Measurements from ENCODE around the gene FAM76B. TPM values are rescaled to one million over a fixed set of nuclear protein-coding genes. Genes with fewer than 3 reads are reported as not detected.
"Not testable (repeated sequence)": the region's sequence is repeated elsewhere in the genome, so short reads cannot be mapped to it uniquely, and the experiment has no call there.

Gene FAM76B
- total RNA-seq, 1 donor from 2014 or later: 19.5 TPM

DNA sequence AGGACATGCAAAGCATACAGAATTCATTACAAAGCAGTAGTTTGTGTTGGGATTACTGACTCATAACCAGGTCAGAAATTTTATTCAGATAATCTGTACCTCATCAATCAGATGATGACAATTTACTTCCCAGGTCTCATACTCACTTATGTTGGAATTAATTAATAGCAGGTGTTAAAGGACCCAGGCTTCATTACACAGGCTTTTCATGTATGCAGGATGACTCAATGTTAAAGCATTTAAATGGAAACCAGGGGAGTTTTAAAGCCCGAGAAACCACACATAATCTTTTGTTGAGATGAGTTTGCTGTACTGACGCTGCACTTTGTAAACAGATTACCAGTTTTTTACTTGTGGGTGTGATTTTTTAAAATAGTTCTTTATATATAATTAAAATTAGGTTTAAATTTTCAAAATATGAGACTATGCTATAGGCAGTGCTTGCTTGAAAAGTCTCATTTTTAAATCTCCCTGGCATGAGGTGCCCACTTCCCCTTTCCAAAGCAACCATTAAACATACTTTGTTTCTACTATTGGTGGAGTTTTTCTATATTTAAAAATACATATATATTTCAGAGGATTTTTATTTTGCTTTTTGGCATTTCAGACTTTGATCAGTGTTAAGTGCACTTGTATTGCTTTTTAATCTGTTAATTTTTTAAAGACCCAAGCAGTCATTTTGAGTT, 41.8 kb upstream of the FAM76B start:
- no peak overlapping the region for H3K4me3 Mint-ChIP-seq (ENCODE audit: unreplicated experiment)
- no peaks in the 10 kb centered on the region for H3K9me3 Mint-ChIP-seq (ENCODE audit: low read depth)
- no peaks in the 10 kb centered on the region for H3K27me3 Mint-ChIP-seq (ENCODE audit: low read depth)
- peaks cover 30% of the 10 kb centered on the region for H3K4me1 Mint-ChIP-seq (ENCODE audit: low read depth)
- no peak for TF ChIP-seq CTCF (IDR thresholded peaks at IDR 0.05)
- no peak for DNase-seq (ENCODE audit: low spot score)
- H3K36me3 Mint-ChIP-seq (ENCODE audit: low read depth): peaks cover 13% of the 10 kb centered on the region
- peak overlapping the region; percentile 52 for H3K27ac Mint-ChIP-seq (ENCODE audit: unreplicated experiment)

DNA sequence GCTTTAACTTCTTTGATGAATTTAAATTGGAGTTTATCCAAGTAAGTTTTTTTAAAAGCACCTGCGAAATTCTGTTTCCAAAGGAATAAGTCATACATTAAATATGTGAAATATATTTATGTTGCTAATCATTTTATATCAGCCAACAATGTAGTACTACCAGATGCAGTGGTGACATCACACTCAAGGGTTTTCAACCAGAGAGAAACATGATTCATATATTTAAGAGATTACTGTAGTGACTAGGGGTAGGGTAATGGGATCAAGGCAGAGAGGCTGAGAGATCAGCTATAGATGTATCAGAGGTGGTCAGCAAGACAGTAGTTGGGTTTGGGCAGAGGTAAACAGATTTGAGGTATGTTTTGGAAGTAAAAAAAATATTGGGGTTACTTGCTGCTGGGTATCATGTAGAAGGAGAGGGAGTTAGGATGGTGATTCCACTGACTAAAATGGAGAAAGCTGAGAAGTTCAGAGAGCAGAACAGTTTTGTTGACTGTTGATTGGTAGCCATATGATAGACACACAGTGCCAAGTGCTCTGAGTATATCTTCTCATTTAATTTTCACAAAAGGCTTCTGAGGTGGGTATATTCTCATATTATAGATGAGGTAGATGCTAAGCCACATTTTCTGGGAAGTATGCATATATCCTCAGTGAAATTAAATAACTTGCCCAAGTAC, 40.1 kb upstream of the FAM76B start:
- Mint-ChIP-seq H3K36me3 (ENCODE audit: low read depth) (peaks cover 22% of the 10 kb centered on the region), H3K4me3 (ENCODE audit: unreplicated experiment) (no peak overlapping the region), H3K27me3 (ENCODE audit: low read depth) (no peaks in the 10 kb centered on the region), H3K4me1 (ENCODE audit: low read depth) (peaks cover 17% of the 10 kb centered on the region), H3K9me3 (ENCODE audit: low read depth) (no peaks in the 10 kb centered on the region), H3K27ac (ENCODE audit: unreplicated experiment) (peak overlapping the region; percentile 53)
- TF ChIP-seq CTCF (IDR thresholded peaks at IDR 0.05): no peak
- DNase-seq (ENCODE audit: low spot score): no peak

- DNase-seq (ENCODE audit: low spot score): no peak
- H3K27me3 Mint-ChIP-seq (ENCODE audit: low read depth): no peaks in the 10 kb centered on the region
- no peak overlapping the region for H3K27ac Mint-ChIP-seq (ENCODE audit: unreplicated experiment)
- peaks cover 25% of the 10 kb centered on the region for H3K36me3 Mint-ChIP-seq (ENCODE audit: low read depth)
- H3K9me3 Mint-ChIP-seq (ENCODE audit: low read depth): no peaks in the 10 kb centered on the region
- H3K4me1 Mint-ChIP-seq (ENCODE audit: low read depth): peaks cover 14% of the 10 kb centered on the region
- TF ChIP-seq CTCF (IDR thresholded peaks at IDR 0.05): no peak
- no peak overlapping the region for H3K4me3 Mint-ChIP-seq (ENCODE audit: unreplicated experiment)
Observed at GRCh38 chr11:95827696-95828095, 38.1 kb upstream of the FAM76B start.

DNA sequence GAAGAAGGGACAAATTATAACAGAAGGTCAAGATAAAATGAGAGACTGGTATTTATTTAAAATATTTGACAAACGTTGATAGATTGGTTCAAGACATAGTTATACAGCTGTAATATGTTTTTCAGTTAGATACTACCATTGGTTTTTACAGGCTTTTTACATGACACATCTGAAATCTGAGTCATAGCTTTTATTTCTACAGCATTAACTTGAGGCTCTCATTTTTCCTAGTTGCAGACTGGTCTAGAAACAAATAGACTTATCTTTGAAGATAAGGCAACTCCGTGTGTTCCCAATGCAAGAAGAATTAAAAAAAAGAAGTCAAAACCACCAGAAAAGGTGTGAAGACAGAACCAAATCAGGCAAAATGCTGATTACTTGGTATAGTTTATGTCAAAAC, 32.1 kb upstream of the FAM76B start:
- no peak for DNase-seq (ENCODE audit: low spot score)
- Mint-ChIP-seq H3K9me3 (ENCODE audit: low read depth) (peaks cover 4% of the 10 kb centered on the region), H3K4me3 (ENCODE audit: unreplicated experiment) (no peak overlapping the region), H3K4me1 (ENCODE audit: low read depth) (peaks cover 11% of the 10 kb centered on the region), H3K27ac (ENCODE audit: unreplicated experiment) (peak overlapping the region; percentile 67), H3K36me3 (ENCODE audit: low read depth) (peaks cover 31% of the 10 kb centered on the region), H3K27me3 (ENCODE audit: low read depth) (no peaks in the 10 kb centered on the region)
- TF ChIP-seq CTCF (IDR thresholded peaks at IDR 0.05): no peak

DNA sequence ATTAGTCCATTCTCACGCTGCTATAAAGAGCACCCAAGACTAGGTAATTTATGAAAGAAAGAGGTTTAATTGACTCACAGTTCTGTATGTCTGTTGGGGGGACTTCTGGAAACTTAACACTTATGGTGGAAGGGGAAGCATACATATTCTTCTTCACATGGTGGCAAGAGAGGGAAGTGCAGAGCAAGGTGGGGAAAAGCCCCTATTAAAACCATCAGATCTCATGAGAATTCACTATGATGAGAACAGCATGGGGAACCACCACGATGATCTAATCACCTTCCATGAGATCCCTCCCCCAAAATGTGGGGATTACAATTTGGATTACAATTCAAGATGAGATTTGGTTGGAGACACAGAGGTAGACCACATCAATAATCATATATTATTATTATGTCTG, 26.5 kb upstream of the FAM76B start:
- Mint-ChIP-seq H3K4me3 (ENCODE audit: unreplicated experiment) (no peak overlapping the region), H3K27me3 (ENCODE audit: low read depth) (no peaks in the 10 kb centered on the region), H3K4me1 (ENCODE audit: low read depth) (peaks cover 2% of the 10 kb centered on the region), H3K36me3 (ENCODE audit: low read depth) (peaks cover 10% of the 10 kb centered on the region), H3K27ac (ENCODE audit: unreplicated experiment) (no peak overlapping the region), H3K9me3 (ENCODE audit: low read depth) (peaks cover 4% of the 10 kb centered on the region)
- no peak for DNase-seq (ENCODE audit: low spot score)
- no peak for TF ChIP-seq CTCF (IDR thresholded peaks at IDR 0.05)

GRCh38 chr11:95811052-95811451, 21.5 kb upstream of the FAM76B start:
- H3K27ac Mint-ChIP-seq (ENCODE audit: unreplicated experiment); H3K4me1 Mint-ChIP-seq (ENCODE audit: low read depth); DNase-seq (ENCODE audit: low spot score); H3K4me3 Mint-ChIP-seq (ENCODE audit: unreplicated experiment); H3K27me3 Mint-ChIP-seq (ENCODE audit: low read depth): not testable (repeated sequence)
- peaks cover 21% of the 10 kb centered on the region for H3K9me3 Mint-ChIP-seq (ENCODE audit: low read depth)
- peaks cover 12% of the 10 kb centered on the region for H3K36me3 Mint-ChIP-seq (ENCODE audit: low read depth)

DNA sequence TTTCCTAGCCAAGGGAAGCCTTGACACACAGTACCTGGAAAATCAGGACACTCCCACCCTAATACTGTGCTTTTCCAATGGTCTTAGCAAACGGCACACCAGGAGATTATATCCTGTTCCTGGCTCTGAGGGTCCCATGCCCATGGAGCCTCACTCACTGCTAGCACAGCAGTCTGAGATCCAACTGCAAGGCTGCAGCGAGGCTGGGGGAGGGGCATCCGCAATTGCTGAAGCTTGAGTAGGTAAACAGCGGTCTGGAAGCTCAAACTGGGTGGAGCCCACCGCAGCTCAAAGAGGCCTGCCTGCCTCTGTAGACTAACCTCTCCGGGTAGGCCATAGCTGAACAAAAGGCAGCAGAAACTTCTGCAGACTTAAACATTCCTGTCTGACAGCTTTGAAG, 16.9 kb upstream of the FAM76B start:
- Mint-ChIP-seq H3K9me3 (ENCODE audit: low read depth) (peaks cover 21% of the 10 kb centered on the region), H3K36me3 (ENCODE audit: low read depth) (peaks cover 19% of the 10 kb centered on the region)
- H3K27ac Mint-ChIP-seq (ENCODE audit: unreplicated experiment); H3K27me3 Mint-ChIP-seq (ENCODE audit: low read depth); H3K4me1 Mint-ChIP-seq (ENCODE audit: low read depth); DNase-seq (ENCODE audit: low spot score); H3K4me3 Mint-ChIP-seq (ENCODE audit: unreplicated experiment): not testable (repeated sequence)

All from chondrocyte (in vitro differentiated cells).